GM23248 (cell line): ENCODE data around the gene GPX7. TPM values are rescaled to one million over a fixed set of nuclear protein-coding genes. Genes with fewer than 3 reads are reported as not detected.
A peak's percentile ranks its signal among the peaks of the same experiment; 100 is the strongest.

Experiments used
- DNase-seq: peaks from one replicate; pipeline ENCODE4 v3.0.0-alpha.2; 2015
- H2AFZ ChIP-seq: fragments of 200-600 bp; sonication (generic); 2 replicates; pipeline ENCODE4 v1.6.1; 2016; ENCODE audit warnings: antibody characterized with exemption
- H3F3A ChIP-seq: fragments of 200-600 bp; sonication (generic); 2 replicates; pipeline ENCODE4 v1.6.1; 2016; ENCODE audit warnings: mild to moderate bottlenecking, antibody characterized with exemption, mixed run types; ENCODE audit not compliant: insufficient read depth
- H3K27ac ChIP-seq: fragments of 200-600 bp; sonication (generic); 2 replicates; pipeline ENCODE4 v1.5.1; 2016; ENCODE audit warnings: mild to moderate bottlenecking
- H3K27me3 ChIP-seq: fragments of 200-600 bp; sonication (generic); replicated peaks from 2 replicates; pipeline ENCODE4 v1.6.1; 2016; ENCODE audit warnings: mild to moderate bottlenecking; ENCODE audit not compliant: insufficient read depth
- H3K36me3 ChIP-seq: fragments of 200-600 bp; sonication (generic); 2 replicates; pipeline ENCODE4 v1.6.1; 2016; ENCODE audit warnings: low read depth, mild to moderate bottlenecking
- H3K4me1 ChIP-seq: fragments of 200-600 bp; sonication (generic); 2 replicates; pipeline ENCODE4 v1.6.1; 2016; ENCODE audit warnings: mild to moderate bottlenecking; ENCODE audit not compliant: insufficient read depth
- H3K4me2 ChIP-seq: fragments of 200-600 bp; sonication (generic); one replicate; pipeline ENCODE4 v1.6.1; 2016; ENCODE audit warnings: mild to moderate bottlenecking; ENCODE audit not compliant: unreplicated experiment
- H3K4me3 ChIP-seq: fragments of 200-600 bp; sonication (generic); 2 replicates; pipeline ENCODE4 v1.5.1; 2016; ENCODE audit warnings: mild to moderate bottlenecking
- H3K79me2 ChIP-seq: fragments of 200-600 bp; sonication (generic); 2 replicates; pipeline ENCODE4 v1.6.1; 2016; ENCODE audit warnings: mild to moderate bottlenecking; ENCODE audit not compliant: insufficient read depth
- H3K9ac ChIP-seq: fragments of 200-600 bp; sonication (generic); 2 replicates; pipeline ENCODE4 v1.6.1; 2016; ENCODE audit warnings: mild to moderate bottlenecking
- H3K9me2 ChIP-seq: fragments of 200-600 bp; sonication (generic); 2 replicates; pipeline ENCODE4 v1.6.1; 2016; ENCODE audit warnings: mixed run types, mild to moderate bottlenecking, moderate library complexity; ENCODE audit not compliant: insufficient read depth
- H3K9me3 ChIP-seq: fragments of 200-600 bp; sonication (generic); one replicate; pipeline ENCODE4 v1.6.1; 2017; ENCODE audit warnings: low read depth
- H4K20me1 ChIP-seq: fragments of 200-600 bp; sonication (generic); 2 replicates; pipeline ENCODE4 v1.6.0; 2016; ENCODE audit not compliant: insufficient read depth
- EZH2 ChIP-seq: fragments of 200-600 bp; sonication (generic); IDR thresholded peaks from 2 replicates; pipeline ENCODE4 v1.6.1; 2018; ENCODE audit warnings: antibody characterized with exemption, mild to moderate bottlenecking; ENCODE audit not compliant: insufficient read depth, poor library complexity, severe bottlenecking
- EZH2phosphoT487 ChIP-seq: fragments of 200-600 bp; sonication (generic); IDR thresholded peaks from 2 replicates; pipeline ENCODE4 v1.6.1; 2018; ENCODE audit warnings: antibody characterized with exemption, moderate library complexity, mild to moderate bottlenecking, low read depth; ENCODE audit not compliant: insufficient read depth
- WGBS, 2 experiments: methylation state at CpG; one replicate each; pipeline ENCODE4 v1.1.6; 2015 to 2017; ENCODE audit warnings: low lambda C conversion rate in 2 of 2, low coverage in 1 of 2; ENCODE audit errors: missing lambda C conversion rate in 2 of 2; 5-methylcytosine and 5-hydroxymethylcytosine counted together
- in situ Hi-C: fragments of 300-500 bp; cut with MboI; formaldehyde crosslinking; loops from 2 replicates; pipeline ENCODE4 v1.15.0; 2020
- polyA plus RNA-seq: library from polyadenylated mRNA; unstranded; fragments of >200 nt; fragmentation: Nextera tagmentation; extraction: Ambion mirVana; gene quantifications from 2 replicates; pipeline ENCODE4 v1.2.1, GENCODE V29; 2016
- total RNA-seq: library from RNA; depleted of rRNA; stranded (reverse); fragments of >200 nt; shearing (Covaris generic); gene quantifications from 2 replicates; pipeline ENCODE4 v1.2.3, GENCODE V29; 2014

The GPX7 gene
- total and polyA plus RNA-seq, 2 experiments from 2014 or later: 39.7 to 44.7 TPM

GRCh38 chr1:52598729-52599128, 3.4 kb upstream of the GPX7 start:
- DNase-seq: no peak
- H3K9ac ChIP-seq: no peak overlapping the region
- no peaks in the 10 kb centered on the region for H3K9me3 ChIP-seq
- H3K4me3 ChIP-seq: no peak overlapping the region
- in situ Hi-C loops: no loop called here
- no peaks in the 10 kb centered on the region for H3F3A ChIP-seq
- no peak for TF ChIP-seq EZH2phosphoT487
- H3K4me2 ChIP-seq: no peak overlapping the region
- 94 to 95% methylated on average over 7 of the region's 7 CpGs for WGBS, 2 experiments
- H3K9me2 ChIP-seq: no peaks in the 10 kb centered on the region
- H3K4me1 ChIP-seq: no peaks in the 10 kb centered on the region; the same call in none of the 2 replicates
- no peak overlapping the region for H2AFZ ChIP-seq
- H3K79me2 ChIP-seq: no peaks in the 10 kb centered on the region
- no peak overlapping the region for H3K27ac ChIP-seq
- H3K27me3 ChIP-seq: no peaks in the 10 kb centered on the region
- H3K36me3 ChIP-seq: no peaks in the 10 kb centered on the region
- H4K20me1 ChIP-seq: no peaks in the 10 kb centered on the region

GRCh38 chr1:52599236-52599635, 2.9 kb upstream of the GPX7 start:
- no peaks in the 10 kb centered on the region; the same call in none of the 2 replicates for H3K4me1 ChIP-seq
- H2AFZ ChIP-seq: no peak overlapping the region
- H3K27ac ChIP-seq: no peak overlapping the region
- DNase-seq: no peak
- no peaks in the 10 kb centered on the region for H3K27me3 ChIP-seq
- no peak overlapping the region for H3K4me3 ChIP-seq
- H3K9me3 ChIP-seq: no peaks in the 10 kb centered on the region
- H3F3A ChIP-seq: no peaks in the 10 kb centered on the region
- no peaks in the 10 kb centered on the region for H4K20me1 ChIP-seq
- H3K9me2 ChIP-seq: no peaks in the 10 kb centered on the region
- H3K79me2 ChIP-seq: no peaks in the 10 kb centered on the region
- TF ChIP-seq EZH2 (no peak), EZH2phosphoT487 (no peak)
- in situ Hi-C loops: no loop called here
- H3K9ac ChIP-seq: no peak overlapping the region
- H3K36me3 ChIP-seq: no peaks in the 10 kb centered on the region
- WGBS, 2 experiments: 82 to 89% methylated on average over 7 of the region's 7 CpGs
- no peak overlapping the region for H3K4me2 ChIP-seq

GRCh38 chr1:52600533-52601179, 1.5 kb upstream of the GPX7 start:
- WGBS, 2 experiments: 96 to 98% methylated on average over 8 of the region's 8 CpGs
- in situ Hi-C loops: no loop called here
- H3K4me2 ChIP-seq: no peak overlapping the region

DNA sequence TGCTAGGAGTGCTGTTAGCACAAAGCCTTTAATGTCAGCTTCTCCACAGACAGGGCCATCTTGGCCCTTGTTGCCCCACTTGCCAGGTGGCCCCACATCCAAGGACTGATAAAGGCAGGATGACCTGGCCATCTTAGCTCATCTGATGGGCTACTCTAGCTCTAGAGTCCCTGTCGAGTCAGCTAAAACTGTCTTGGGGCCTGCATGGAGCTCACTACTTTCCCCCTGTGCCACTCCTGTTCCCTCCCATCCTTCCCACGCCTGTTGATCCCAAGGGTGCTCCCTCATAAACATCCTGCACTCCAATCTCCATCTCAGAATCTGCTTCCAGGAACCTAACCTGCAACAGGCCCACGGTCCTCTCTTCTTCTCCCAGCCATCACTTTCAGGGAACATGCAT, 652 bp upstream of the GPX7 start:
- no peaks in the 10 kb centered on the region for H3K36me3 ChIP-seq
- H3K4me3 ChIP-seq: peak overlapping the region; percentile 67
- TF ChIP-seq EZH2phosphoT487 (no peak), EZH2 (no peak)
- H3K27ac ChIP-seq: no peak overlapping the region
- H3F3A ChIP-seq: no peaks in the 10 kb centered on the region
- no peaks in the 10 kb centered on the region for H3K79me2 ChIP-seq
- H4K20me1 ChIP-seq: no peaks in the 10 kb centered on the region
- H3K9me3 ChIP-seq: no peaks in the 10 kb centered on the region
- 43 to 44% methylated on average over 3 of the region's 3 CpGs for WGBS, 2 experiments
- H3K27me3 ChIP-seq: no peaks in the 10 kb centered on the region
- H3K4me2 ChIP-seq: peak overlapping the region; percentile 79
- H3K9me2 ChIP-seq: no peaks in the 10 kb centered on the region
- DNase-seq: no peak
- no peaks in the 10 kb centered on the region; the same call in none of the 2 replicates for H3K4me1 ChIP-seq
- H3K9ac ChIP-seq: peak overlapping the region; percentile 83
- peak overlapping the region; percentile 96 for H2AFZ ChIP-seq
- in situ Hi-C loops: no loop called here

More at GRCh38 chr1:52600533-52601179, 1.5 kb upstream of the GPX7 start:
- TF ChIP-seq EZH2phosphoT487 (no peak), EZH2 (no peak)
- Histone ChIP-seq H3K4me3 (no peak overlapping the region), H3K79me2 (no peaks in the 10 kb centered on the region), H3F3A (no peaks in the 10 kb centered on the region), H3K4me1 (no peaks in the 10 kb centered on the region; the same call in none of the 2 replicates), H2AFZ (no peak overlapping the region), H3K9me2 (no peaks in the 10 kb centered on the region), H3K36me3 (no peaks in the 10 kb centered on the region), H3K27me3 (no peaks in the 10 kb centered on the region), H3K9me3 (no peaks in the 10 kb centered on the region), H4K20me1 (no peaks in the 10 kb centered on the region), H3K9ac (no peak overlapping the region), H3K27ac (no peak overlapping the region)
- DNase-seq: no peak
